ENCODE data around the gene TMX2. TPM values are rescaled to one million over a fixed set of nuclear protein-coding genes. Genes with fewer than 3 reads are reported as not detected.
A peak's percentile ranks its signal among the peaks of the same experiment; 100 is the strongest.

TMX2 gene
- total RNA-seq, 4 donors from 2014 or later, result 29.1 to 54.9 (median 40.5) TPM

GRCh38 chr11:57751676-57752253, 39.4 kb downstream of the TMX2 start, which contains the start of gene BTBD18:
TSS of gene BTBD18 (minus strand) at chr11:57751819. CDS start at chr11:57751188, 631 bp downstream.
- Histone ChIP-seq H3K36me3 (no peaks in the 10 kb centered on the region), H3K27ac (no peak within 1 kb of the TSS), H3K4me1 (no peaks in the 10 kb centered on the region), H3K4me3 (no peak within 1 kb of the TSS), H3K9me3 (no peaks in the 10 kb centered on the region), H3K27me3 (no peaks in the 10 kb centered on the region)
- intact Hi-C loops (cut with DNase I; ENCODE audit: low total_unique reads) (no loop called here), in situ Hi-C loops (cut with MboI; ENCODE audit: low sequenced_read_pairs in 4 of 4) (loop anchor here in 1 of 4 donors (25.0 kb wide), 1 partner anchor 414 kb away; the partner anchor contains the start of genes P2RX3 and SSRP1)
- TF ChIP-seq, protein P1, sequence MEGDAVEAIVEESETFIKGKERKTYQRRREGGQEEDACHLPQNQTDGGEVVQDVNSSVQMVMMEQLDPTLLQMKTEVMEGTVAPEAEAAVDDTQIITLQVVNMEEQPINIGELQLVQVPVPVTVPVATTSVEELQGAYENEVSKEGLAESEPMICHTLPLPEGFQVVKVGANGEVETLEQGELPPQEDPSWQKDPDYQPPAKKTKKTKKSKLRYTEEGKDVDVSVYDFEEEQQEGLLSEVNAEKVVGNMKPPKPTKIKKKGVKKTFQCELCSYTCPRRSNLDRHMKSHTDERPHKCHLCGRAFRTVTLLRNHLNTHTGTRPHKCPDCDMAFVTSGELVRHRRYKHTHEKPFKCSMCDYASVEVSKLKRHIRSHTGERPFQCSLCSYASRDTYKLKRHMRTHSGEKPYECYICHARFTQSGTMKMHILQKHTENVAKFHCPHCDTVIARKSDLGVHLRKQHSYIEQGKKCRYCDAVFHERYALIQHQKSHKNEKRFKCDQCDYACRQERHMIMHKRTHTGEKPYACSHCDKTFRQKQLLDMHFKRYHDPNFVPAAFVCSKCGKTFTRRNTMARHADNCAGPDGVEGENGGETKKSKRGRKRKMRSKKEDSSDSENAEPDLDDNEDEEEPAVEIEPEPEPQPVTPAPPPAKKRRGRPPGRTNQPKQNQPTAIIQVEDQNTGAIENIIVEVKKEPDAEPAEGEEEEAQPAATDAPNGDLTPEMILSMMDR (IDR thresholded peaks at IDR 0.05 in 4 of 5, conservative IDR thresholded peaks at IDR 0.05 in 1 of 5), result peak in 3 of 5 experiments; percentile 10 to 33 (median 22)
- TF ChIP-seq POLR2A (IDR thresholded peaks at IDR 0.05), result no peak
- DNase-seq (no peak), ATAC-seq (peak in 1 of 2 donors; percentile 62)

DNA sequence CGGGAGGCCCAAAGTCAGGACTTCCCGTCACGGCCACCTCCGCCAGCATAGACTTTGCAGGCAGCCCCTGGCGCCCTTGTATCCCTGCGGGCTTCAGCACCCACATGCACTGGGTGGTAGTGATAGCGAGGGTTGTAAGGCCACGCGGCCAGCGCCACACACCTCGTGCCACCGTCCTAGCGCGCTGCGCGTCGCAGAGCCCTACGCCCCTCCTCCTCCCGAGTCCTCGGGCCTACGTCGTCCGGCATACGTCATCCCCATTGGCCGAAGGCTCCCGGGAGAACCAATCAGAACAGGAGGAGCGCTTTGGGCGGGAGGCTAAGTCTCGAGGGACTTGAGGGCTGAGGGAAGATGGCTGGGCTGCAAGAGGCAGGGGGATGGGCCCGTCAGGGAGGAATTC, 40.6 kb downstream of the TMX2 start:
- DNase-seq (no peak), ATAC-seq (no peak)
- Histone ChIP-seq H3K4me1 (no peaks in the 10 kb centered on the region), H3K36me3 (no peaks in the 10 kb centered on the region), H3K27me3 (no peaks in the 10 kb centered on the region), H3K9me3 (no peaks in the 10 kb centered on the region), H3K4me3 (no peak overlapping the region), H3K27ac (no peak overlapping the region)
- TF ChIP-seq, protein P1 (IDR thresholded peaks at IDR 0.05 in 4 of 5, conservative IDR thresholded peaks at IDR 0.05 in 1 of 5), result no peak
- no peak for TF ChIP-seq POLR2A (IDR thresholded peaks at IDR 0.05)
- intact Hi-C loops (cut with DNase I; ENCODE audit: low total_unique reads), result no loop called here
- in situ Hi-C loops (cut with MboI; ENCODE audit: low sequenced_read_pairs in 4 of 4), result loop anchor here in 1 of 4 donors (25.0 kb wide), 1 partner anchor 416 kb away; the partner anchor contains the start of genes P2RX3 and SSRP1

- H3K4me1 ChIP-seq, result peaks cover 2 to 3% of the 10 kb centered on the region in 2 donors
- H3K9me3 ChIP-seq, result no peaks in the 10 kb centered on the region
- in situ Hi-C loops (cut with MboI; ENCODE audit: low sequenced_read_pairs in 4 of 4) (loop anchor here in 1 of 4 donors (25.0 kb wide), 1 partner anchor 421 kb away; the partner anchor contains the start of genes P2RX3 and SSRP1), intact Hi-C loops (cut with DNase I; ENCODE audit: low total_unique reads) (no loop called here)
- H3K4me3 ChIP-seq, result no peak overlapping the region
- H3K27me3 ChIP-seq, result no peaks in the 10 kb centered on the region
- no peak overlapping the region for H3K27ac ChIP-seq
- DNase-seq (no peak), ATAC-seq (no peak)
- TF ChIP-seq POLR2A (IDR thresholded peaks at IDR 0.05), result no peak
- TF ChIP-seq, protein P1 (IDR thresholded peaks at IDR 0.05 in 4 of 5, conservative IDR thresholded peaks at IDR 0.05 in 1 of 5), result no peak
- no peaks in the 10 kb centered on the region for H3K36me3 ChIP-seq
These were observed 45.8 kb downstream of the TMX2 start for GRCh38 chr11:57758174-57758573.

- ATAC-seq, result peak; percentile 100
- Histone ChIP-seq H3K4me1 (peaks cover 34 to 37% of the 10 kb centered on the region in 2 donors), H3K9me3 (no peaks in the 10 kb centered on the region), H3K27me3 (no peaks in the 10 kb centered on the region), H3K27ac (peak within 1 kb of the TSS; percentile 90 to 97 (median 93)), H3K4me3 (peak within 1 kb of the TSS; percentile 66 to 83 (median 78)), H3K36me3 (no peaks in the 10 kb centered on the region)
- TF ChIP-seq, protein P1 (IDR thresholded peaks at IDR 0.05 in 4 of 5, conservative IDR thresholded peaks at IDR 0.05 in 1 of 5), result no peak
- TF ChIP-seq POLR2A (IDR thresholded peaks at IDR 0.05), result peak; percentile 67 to 80
- in situ Hi-C loops (cut with MboI; ENCODE audit: low sequenced_read_pairs in 4 of 4), result loop anchor here in 1 of 4 donors (25.0 kb wide), 1 partner anchor 424 kb away; the partner anchor contains the start of genes P2RX3 and SSRP1
- DNase-seq, result peak; percentile 92 to 95
- intact Hi-C loops (cut with DNase I; ENCODE audit: low total_unique reads), result loop anchor here (1.0 to 2.0 kb wide), 4 partner anchors 15 to 94 kb away; partner anchors contain the start of gene SELENOH
These were observed 49.2 kb downstream of the TMX2 start, which contains the start of gene CTNND1 for GRCh38 chr11:57761301-57762234. TSS of gene CTNND1 (plus strand) at chr11:57761802. CDS start at chr11:57791479, 29,677 bp downstream.

Measured in gastrocnemius medialis (tissue), 4 donors.